Right kidney (tissue), 1 donor: Measurements from ENCODE around the gene SOCS1.
A peak's percentile ranks its signal among the peaks of the same experiment; 100 is the strongest.

ENCODE experiments used
- DNase-seq: peaks from one replicate; pipeline ENCODE4 v3.0.0-alpha.2; 2016

The SOCS1 gene

DNA sequence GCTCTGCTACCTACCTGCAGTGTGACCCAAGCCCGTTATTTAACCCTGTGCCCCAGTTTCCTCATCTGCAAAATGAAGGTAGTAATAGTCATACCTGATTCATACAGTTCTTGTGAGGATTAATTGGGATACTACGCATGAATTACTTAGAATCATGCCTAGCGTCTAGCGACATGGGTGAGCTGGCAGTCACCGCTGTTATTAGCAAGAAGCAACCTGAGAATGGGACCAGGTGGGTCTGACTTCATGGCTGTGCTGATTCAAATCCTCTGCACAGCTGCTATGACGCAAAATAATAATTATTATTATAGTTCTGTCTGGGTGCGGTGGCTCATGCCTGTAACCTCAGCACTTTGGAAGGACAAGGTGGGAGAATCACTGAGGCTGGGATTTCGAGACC is 7.9 kb downstream of the SOCS1 start:
- no peak for DNase-seq

DNA sequence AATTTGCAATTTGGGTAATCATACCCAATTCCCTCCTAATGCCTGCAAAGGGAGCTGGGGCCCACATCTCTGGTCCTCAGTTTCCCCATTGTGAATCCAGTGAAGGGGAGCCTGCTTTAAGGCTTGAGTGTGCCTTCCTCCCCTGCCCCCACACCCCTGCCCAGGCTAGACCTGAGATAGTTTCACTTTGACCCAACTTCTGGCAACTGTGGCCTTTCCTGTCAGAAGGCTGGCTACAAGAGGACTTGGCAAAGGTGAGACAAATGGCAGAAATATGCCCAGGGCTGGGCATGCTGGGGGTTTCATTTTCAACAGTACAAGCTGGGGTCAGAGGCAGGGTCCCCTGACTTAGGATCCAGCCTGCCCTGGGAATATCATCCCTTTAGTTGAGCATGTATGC is 10.0 kb downstream of the SOCS1 start:
- DNase-seq: no peak

DNA sequence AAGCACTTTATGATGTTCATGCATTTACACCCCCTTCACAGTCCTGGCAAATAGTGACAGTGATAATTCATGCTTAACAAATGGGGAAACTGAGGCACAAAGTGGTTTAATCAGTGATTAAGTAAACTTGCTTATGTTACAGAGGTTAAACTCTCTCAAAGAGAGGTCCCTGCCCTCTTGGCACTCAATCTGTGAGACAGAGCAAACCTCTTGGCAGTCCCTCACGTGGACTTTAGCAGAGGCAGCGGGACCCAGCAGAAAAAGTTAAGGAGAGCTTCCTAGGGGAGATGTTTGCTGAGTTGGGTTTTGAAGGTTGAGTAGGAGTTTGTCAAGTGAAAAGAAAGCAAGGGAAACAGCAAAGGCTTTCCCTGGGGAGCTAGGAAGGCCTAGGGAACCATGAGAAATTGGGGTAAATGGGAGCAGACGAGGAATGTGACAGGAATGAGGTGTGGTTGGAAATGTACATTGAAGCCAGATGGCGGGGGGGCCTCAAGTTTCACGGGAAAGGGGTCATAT is 10.7 kb downstream of the SOCS1 start:
- DNase-seq: no peak

DNA sequence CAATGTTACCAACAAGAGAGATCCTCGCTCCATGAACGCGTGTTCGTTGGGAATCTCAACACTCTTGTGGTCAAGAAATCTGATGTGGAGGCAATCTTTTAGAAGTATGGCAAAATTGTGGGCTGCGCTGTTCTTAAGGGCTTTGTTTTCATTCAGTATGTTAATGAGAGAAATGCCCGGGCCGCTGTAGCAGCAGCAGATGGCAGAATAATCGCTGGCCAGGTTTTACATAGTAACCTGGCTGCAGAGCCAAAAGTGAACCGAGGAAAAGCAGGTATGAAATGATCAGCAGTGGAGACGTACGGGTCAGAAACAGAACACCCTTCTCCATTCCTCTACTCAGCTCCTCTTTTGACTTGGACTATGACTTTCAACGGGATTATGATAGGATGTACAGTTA is 13.3 kb downstream of the SOCS1 start:
- no peak for DNase-seq

DNA sequence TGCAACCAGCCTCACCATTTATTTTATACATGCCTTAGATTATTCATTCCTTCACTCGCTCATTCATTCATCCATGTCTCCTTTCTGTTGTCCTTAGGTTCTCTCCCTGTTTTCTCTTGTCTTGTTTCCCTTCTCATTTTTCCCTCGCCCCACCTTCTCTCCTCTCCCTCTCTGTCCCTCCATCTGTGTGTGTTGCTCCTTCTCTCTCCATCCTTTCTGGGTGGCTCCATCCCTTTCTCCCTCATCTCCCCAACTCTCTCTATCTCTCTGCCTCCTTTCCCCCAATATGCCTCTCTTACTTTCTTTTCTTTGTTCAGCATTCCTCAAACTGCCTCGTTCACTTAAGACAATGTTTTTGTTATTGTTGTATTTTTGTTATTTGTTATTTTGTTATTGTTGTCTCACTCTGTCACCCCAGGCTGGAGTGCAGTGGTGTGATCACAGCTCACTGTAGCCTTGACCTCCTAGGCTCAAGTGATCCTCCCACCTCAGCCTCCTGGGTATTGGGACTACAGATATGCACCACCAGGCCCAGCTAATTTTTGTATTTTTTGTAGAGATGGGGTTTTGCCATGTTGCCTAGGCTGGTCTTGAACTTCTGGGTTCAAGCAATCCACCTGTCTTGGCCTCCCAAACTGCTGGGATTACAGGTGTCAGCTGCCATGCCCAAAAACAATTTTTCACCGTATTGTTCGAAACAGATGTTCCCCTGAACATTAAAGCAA is 14.4 kb downstream of the SOCS1 start:
- no peak for DNase-seq

DNA sequence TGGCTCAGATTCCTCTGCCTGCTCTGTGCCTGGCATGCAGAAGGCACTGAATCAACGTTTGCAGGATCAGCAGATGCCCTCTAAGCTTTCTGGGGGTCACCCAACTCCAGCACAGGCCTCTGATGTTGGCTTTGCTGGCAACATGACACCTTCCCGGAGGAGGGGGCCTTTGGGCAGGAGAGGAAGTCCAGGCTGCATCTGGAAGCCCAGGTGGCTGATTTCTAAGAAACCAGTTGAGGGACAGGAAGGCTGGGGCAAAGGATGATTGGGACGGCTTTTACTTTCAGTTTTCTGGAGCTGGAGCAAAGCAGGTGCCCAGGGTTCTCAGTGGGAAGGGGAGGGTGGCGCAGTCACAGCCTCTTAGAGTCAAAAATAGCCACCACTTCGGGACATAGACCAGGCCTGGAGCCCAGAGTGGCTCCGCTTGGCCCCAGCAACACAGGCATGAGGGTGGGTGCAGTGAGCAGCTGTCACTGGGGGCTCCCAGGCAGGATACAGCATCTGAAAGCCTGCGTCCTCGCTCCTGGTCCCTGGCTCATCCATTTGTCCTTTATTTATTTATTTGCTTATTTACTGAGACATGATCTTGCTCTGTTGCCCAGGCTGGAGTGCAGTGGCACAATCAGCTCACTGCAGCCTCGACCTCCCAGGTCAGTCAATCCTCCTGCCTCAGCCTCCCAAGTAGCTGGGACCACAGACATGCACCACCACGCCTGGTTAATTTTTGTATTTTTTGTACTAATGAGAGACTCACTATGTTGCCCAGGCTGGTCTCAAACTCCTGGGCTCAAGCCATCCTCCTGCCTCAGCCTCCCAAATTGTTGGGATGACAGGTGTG is 15.1 kb downstream of the SOCS1 start:
- no peak for DNase-seq

DNA sequence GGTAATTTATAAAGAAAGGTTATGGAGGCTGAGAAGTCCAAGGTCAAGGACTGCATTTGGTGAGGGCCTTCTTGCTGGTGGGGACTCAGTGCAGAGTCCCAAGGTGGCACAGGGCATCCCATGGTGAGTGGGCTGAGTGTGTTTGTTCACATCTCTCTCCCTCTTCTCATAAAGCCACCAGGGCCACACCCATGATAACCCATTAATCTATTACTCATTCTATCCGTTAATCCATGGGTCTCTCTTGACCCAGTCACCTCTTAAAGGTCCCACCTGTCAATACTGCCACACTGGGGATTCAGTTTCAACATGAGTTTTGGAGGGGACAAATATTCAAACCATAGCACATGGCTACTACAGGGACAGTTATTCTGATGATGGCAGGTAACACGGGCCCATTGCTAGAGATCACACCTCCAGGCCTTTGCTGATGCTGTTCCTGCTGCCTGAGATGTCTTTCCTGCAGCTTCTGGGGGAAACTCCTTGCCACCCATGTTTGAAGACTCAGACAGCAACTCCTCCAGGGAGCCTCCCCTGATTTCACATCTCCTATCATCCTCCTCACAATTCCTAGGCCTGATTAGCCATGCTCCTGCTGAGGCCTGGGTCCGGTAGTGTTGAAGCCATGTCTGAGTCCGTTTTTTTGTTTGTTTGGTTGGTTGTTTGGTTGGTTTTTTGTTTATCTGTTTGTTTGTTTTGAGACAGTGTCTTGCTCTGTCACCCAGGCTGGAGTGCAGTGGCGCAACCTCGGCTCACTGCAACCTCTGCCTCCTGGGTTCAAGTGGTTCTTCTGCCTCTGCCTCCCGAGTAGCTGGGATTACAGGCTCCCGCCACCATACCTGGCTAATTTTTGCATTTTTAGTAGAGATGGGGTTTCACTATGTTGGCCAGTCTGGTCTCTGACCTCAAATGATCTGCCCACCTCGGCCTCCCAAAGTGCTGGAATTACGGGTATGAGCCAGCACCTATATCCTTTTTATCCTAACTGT is 16.1 kb downstream of the SOCS1 start:
- no peak for DNase-seq

DNA sequence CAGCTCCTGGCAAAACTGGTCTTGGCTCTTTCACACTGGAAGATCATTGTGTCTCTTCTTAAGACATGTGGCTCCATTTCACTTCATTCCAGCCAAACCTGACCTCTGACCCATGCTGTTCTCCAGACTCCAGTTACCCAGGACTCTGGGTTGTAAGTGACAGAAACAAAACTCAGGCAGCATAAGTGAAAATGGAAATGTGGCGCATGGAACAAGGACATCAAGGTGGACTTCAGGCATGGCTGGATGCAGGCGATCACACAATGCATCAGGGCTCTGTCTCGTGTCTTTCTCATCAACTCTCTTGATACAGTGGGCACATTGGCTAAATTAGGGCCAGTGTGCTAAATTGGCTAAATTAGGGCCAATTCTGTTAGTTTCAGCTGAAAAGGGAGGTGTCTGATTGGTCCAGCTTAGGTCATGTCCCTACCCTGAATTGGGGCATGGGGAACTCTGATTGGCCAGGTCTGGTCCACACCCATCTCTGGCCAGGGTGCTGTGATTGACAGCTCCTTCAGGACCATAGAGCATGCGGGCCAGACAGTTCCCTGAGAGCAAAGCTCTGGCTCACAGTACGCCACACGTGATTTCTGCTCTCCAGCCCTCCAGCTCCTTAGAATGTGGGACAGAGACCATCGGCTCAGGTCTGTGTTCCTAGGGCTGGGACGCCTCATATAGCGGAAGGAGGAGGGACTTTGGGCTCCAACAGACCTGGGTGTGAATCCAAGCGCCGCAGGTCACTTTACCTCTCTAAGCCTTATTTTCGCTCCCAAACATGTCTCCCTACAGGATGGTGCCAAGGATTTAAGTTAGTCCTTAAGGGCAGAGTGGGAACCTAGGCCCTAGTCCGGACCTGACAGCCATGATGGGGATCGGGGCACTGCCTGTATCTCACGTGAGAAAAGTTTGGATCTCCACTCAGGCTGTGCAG is 17.5 kb downstream of the SOCS1 start:
- DNase-seq: no peak

DNA sequence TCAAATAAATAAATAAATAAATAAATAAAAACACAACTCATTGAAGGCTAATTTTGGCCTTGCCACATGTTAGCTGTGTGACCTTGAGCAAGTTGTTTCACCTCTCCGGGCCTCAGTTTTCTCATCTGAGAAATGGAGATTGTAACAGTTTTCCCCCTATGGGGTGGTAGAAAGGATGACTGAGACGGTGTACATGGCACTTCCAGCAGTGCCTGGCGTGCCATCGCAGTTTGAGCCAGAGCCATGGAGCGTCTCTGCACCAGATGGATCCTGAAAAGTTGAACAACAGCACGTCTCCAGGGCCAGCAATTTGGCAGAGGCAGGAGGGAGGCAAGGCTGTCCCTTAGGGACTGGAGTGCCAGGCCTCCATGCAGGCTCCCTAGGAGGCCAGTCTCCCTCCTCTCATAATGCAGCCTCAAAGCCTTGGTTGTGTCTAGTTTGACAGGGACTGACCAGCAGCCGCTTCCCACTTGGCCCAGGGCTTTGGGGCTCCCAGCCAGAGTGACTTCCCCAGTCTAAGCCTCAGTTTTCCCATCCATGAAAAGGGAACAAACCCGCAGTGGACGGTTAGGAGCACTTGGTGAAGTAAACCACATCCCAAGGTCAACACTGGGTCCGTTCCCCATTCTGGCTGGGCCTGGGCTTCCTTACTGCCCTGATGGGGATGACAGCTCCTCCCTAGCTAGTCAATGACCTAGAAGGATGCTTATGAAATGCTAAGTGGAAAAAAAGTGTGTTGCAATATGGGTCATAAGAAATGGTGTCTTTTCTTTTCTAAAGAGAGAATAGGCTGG is 19.3 kb downstream of the SOCS1 start:
- no peak for DNase-seq

DNA sequence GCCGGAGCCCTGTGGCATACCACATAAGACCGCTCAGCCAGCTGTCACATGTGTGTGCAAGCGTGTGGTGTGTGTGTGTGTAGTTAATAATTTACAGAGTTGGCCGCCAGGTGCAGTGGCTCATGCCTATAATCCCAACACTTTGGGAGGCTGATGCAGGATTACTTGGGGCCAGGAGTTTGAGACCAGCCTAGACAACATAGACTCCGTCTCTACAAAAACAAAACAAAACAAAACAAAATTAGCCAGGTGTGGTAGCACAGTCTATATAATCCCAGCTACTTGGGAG is 20.4 kb downstream of the SOCS1 start:
- DNase-seq: no peak

DNA sequence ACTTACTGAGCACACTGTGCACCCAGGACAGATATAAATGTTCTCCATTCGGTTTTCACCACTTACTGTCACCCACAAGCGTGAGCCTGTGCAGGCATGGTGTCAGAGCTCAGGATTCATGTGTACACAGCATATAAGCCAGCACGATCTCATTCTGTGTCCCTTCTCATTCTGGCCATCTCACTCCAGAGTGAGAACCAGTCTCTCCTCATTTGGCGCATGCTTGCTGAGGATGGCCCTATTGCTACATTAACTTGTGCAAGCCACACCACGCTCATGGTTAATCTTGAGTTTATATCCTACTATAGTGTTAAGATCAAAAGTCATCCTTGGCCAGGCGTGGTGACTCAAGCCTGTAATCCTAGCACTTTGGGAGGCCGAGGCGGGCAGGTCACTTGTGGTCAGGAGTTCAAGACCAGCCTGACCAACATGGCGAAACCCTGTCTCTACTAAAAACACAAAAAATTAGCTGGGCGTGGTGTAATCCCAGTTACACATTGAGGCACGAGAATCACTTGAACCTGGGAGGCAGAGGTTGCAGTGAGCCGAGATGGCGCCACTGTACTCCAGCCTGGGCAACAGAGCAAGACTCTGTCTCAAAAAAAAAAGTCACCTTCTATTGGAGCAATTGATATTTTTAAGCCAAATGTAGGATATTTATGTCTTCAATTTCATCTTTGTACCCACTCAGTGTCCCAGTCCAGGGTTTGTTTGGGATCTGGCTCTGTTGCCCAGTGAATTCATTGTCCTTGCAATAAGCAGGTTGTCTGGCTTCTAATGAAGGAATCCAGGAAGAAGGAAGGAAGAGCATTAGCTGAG is 20.9 kb downstream of the SOCS1 start:
- no peak for DNase-seq

DNA sequence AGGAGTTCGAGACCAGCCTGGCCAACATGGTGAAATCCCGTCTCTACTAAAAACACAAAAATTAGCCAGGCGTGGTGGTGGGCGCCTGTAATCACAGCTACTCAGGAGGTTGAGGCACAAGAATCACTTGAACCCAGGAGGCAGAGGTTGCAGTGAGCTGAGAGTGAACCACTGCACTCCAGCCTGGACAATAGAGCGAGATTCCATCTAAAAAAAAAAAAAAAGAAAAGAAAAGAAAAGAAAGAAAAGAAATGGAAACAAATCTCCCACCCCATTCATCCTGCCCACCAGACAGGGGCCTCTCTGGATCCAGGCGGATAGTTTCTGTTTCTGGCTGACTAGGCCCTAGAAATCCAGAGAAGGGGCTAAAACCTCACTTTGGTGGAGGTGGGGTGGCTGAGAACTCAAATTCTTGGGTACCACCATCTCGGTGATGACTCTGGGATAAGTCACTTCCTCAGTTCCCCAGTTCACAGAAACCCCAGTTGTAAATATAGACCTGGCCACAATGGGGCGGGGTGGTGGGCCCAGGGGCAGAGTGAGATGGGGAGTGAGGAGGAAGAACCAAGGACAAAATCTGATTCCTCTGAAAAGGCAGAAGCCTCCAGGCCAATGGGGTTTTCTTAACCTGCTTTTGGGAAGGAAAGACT is 22.2 kb downstream of the SOCS1 start:
- DNase-seq: no peak

DNA sequence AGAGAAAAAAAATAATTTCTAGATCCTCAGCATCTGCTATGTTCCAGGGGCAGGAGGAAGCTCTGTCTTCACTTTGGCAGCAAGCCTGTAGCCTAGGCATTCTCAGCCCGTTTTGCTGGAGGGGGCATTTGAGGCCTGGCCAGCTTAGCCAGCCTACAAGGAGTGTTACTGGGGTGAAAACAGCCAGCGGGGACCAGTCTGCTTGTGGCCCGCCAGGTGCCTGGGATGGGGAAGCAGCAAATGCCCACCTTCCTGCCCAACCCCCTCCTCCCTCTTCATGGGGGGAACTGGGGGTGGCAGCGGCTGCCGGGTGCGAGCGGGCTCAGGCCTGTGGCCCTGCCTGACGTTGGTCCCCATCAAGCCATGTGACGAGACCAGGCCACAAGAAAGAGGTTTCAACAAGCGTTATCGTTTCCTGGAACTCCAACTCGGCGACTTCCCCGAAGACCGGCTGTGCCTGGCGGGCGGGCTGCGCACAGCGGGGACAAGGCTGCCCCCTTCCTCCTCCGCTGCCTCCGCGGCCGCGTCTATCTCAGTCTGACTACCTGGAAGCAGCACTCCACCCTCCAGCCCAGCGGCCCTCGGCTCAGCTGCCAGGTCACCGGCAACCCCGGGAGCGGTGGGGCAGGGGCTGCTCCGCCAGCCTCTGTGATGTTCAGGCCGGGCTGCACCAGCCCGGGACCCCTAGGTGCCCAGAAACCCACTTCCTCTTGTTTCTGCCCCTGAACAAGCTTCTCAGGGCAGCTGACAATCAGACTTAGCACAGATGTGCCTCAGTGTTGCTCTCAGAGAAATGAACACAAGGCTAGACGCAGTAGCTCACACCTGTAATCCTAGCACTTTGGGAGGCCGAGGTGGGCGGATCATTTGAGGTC is 22.9 kb downstream of the SOCS1 start:
- DNase-seq: peak; percentile 60

DNA sequence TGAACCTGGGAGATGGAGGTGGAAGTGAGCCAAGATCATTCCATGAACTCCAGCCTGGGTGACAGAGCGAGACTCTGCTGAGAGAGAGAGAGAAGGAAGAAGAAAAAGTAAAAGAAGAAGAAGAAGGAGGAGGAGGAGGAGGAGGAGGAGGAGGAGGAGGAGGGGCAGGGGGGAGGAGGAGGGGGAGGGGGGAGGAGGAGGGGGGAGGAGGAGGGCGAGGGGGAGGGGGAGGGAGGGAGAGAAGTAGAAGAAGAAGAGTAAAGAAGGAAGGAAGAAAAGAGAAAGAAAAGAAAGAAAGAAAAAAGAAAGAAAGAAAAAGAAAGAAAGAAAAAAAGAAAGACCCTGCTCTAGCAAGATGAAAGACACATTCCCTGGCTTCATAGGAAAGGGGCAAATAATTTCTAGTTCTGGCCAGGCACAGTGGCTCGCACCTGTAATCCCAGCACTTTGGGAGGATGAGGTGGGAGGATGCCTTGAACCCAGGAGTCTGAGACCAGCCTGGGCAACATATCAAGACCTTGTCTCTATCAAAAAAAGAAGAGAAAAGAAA is 23.6 kb downstream of the SOCS1 start:
- DNase-seq: no peak

DNA sequence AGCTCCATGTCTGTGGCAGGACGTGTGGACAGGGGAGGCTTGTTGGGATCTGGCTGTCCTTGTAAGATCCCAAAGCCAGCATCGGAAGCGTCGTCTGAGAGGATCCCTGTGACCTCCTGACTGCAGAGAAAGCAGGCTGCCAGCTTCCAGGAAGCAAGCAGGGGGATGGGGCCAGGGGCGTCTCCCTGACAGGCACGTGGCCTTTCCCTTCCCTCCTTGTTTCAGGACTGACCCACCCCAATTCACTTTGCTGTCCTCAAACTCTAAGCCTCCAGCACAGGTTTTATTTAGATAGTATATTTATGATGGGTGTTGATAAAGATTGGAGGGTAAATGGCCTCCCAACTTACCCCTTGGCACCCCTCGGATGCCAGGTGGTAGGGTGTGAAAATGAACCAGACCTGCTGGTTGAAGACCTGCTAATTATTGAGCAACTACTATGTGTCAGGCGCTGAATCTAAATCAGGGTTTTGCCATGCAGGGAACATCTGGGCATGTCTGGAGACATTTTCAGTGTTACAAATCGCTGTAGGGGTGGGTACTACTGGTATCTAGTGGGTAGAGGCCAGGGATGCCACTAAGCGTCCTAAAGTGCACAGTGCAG is 24.5 kb downstream of the SOCS1 start:
- DNase-seq: no peak

DNA sequence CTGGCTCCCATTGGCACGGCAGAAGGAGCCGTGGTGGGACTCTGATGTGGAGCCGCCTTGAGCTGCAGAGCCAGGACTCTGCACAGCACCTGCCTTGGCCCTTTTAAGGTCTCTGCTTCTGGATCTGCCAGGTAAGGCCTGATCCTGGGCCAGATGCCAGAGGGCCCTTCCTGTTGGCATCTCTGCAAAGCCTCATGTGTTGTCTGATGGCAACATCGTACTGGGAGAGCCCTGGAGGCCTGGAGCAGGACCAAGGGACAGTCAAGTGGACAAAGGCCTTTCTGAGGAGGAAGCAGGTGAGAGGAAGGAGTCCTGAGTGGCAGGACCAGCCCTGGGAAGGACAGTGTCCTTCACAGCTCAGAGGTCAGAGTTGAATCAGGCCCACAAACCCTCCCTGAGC is 26.1 kb downstream of the SOCS1 start:
- DNase-seq: no peak

DNA sequence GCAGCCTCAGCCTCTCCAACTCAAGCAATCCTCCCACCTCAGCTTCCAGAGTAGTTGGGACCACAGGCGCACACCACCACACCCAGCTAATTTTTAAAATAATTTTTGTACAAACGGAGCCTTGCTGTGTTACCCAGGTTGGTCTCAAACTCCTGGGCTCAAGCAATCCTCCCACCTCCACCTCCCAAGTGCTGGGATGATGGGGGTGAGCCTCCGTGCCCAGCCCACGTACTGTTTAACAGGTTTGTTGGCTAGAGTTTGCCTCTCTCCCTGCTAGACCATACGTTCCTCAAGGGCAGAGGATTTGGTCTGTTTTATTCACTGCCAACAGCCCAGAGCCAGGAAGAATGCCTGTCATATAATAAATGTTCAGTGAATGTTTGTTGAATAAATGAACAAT is 26.6 kb downstream of the SOCS1 start:
- DNase-seq: no peak
